GM12874 (cell line): ENCODE data around the gene HDAC5.

ENCODE experiments used
- CTCF ChIP-seq: IDR thresholded peaks from 2 replicates; pipeline ENCODE4 v1.5.1; 2011; ENCODE audit warnings: low read depth, mild to moderate bottlenecking, control low read depth, low read length, moderate library complexity; ENCODE audit not compliant: insufficient read depth

The HDAC5 gene

DNA sequence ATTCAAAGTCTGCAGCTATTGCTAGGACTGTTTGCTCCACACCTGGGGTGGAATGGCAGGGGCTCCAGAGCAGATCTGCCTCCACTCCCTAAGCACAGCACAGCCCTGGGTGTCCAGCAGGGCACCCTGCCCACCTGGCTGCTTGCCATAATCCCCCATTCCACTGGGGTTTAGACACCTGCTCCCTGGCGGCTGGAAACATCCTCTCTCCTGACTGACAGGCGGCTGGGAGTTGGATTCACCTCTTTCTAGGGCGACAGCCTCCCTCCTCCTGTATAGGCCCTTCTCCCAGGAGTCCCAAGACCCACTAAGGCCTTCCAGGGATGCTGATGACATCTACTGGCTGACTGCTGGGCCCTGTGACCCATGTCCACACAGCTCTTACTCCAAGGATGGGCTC is 18.0 kb downstream of the HDAC5 start:
- TF ChIP-seq CTCF = no peak

DNA sequence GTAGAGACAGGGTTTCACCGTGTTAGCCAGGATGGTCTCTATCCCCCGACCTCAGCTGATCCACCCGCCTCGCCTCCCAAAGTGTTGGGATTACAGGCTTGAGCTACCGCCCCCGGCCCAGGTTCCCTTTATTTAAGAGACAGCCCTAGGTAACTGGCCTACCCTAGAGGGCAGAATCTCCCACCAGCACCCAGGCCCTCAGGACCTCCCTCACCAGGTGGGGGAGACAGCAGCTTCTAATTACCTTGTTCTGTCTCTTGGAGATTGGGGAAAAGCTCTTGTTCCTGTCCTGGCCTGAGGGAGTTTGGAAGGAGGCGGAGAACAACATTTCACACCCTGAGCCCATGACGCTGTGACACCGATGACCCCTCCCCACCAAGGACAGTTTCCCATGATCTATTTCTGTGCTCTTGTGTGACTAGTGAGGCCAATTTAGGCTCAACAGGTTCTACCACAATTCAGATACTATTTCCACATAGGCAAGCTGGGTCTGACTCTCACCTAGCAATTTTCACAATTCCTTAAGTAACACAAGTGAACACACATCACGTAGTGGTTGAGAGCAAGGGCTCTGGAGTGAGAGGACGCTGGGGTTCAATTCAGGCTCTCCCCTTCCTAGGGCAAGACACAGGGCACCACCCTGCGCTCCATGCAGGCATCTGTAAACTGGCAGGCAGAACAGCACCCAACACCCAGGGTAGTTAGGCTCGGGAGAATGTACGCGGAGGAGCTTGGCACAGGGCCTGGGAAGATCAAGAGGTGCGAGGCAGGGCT is 20.4 kb downstream of the HDAC5 start:
- no peak for TF ChIP-seq CTCF

- no peak for TF ChIP-seq CTCF
Measured at GRCh38 chr17:44097110-44097958, 26.1 kb downstream of the HDAC5 start.

GRCh38 chr17:44095647-44096496 is 27.6 kb downstream of the HDAC5 start:
- TF ChIP-seq CTCF = no peak

DNA sequence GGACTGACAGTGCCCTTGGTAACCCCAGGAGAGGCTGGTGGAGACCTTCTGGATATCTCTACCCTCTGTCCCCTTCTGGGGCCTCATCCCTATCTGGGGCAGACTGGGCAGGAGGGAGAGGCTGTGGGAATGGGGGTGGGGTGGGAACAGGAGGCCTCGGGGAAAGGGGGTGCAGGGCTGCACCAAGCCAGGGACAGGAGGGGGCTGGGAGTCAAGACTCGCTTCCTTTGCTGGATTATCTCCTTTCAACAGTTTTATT is 28.1 kb downstream of the HDAC5 start:
- TF ChIP-seq CTCF = no peak

- no peak for TF ChIP-seq CTCF
Measured at GRCh38 chr17:44094701-44095387, 28.6 kb downstream of the HDAC5 start.
